Right renal cortex interstitium (tissue), 3 donors: ENCODE measurements around the gene XXYLT1. TPM values are rescaled to one million over a fixed set of nuclear protein-coding genes. Genes with fewer than 3 reads are reported as not detected.
"Not testable (repeated sequence)": the region's sequence is repeated elsewhere in the genome, so short reads cannot be mapped to it uniquely, and the experiment has no call there.

ENCODE experiments used
- DNase-seq, 3 donors: peaks; one replicate each; pipeline ENCODE4 v3.0.0-alpha.2; 2013; ENCODE audit warnings: low read depth in 3 of 3, low spot score in 2 of 3
- polyA plus RNA-seq, 3 donors: library from polyadenylated mRNA; unstranded; fragments of 120-200 nt; gene quantifications; one replicate each; pipeline ENCODE4 v1.2.1, GENCODE V29; 2013; ENCODE audit not compliant: insufficient read length in 3 of 3

Gene XXYLT1
- polyA plus RNA-seq, 3 donors: 29.7 to 32.4 (median 30.3) TPM

DNA sequence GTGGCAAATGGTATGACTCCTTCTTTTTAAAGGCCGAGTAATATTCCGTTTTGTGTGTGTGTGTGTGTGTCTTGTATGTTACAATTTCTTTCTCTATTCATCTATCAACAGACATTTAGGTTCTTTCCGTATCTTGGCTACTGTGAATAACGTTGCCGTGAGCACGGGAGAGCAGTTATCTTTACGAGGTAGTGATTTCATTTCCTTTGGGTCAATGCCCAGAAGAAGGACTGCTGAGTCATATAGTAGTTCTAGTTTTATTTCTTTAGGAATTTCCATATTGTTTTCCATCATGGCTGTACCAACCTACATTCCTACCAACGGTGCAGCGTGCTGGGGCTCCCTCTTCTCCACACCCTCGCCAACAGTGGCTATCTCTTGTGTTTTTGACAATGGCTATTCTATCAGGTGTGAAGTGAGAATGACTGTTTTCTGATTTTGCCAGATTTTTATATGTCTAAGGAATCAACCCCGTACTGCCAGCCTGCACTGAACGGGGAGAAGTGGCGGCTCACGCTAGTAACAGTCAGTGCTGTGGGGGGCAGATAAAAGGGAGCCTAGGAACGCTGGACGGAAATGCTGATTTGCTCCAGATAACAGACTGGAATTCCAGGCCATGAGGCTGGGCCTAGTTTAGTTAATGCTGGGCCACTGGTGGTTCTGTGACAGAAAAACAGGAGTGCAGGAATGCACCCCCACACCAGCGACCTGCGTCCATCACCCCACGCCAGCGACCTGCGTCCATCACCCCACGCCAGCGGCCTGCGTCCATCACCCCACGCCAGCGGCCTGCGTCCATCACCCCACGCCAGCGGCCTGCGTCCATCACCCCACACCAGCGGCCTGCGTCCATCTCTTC lies 168.1 kb downstream of the XXYLT1 start:
- DNase-seq: no peak

- no peak for DNase-seq
These were observed 168.9 kb downstream of the XXYLT1 start for GRCh38 chr3:195101927-195102608.

DNA sequence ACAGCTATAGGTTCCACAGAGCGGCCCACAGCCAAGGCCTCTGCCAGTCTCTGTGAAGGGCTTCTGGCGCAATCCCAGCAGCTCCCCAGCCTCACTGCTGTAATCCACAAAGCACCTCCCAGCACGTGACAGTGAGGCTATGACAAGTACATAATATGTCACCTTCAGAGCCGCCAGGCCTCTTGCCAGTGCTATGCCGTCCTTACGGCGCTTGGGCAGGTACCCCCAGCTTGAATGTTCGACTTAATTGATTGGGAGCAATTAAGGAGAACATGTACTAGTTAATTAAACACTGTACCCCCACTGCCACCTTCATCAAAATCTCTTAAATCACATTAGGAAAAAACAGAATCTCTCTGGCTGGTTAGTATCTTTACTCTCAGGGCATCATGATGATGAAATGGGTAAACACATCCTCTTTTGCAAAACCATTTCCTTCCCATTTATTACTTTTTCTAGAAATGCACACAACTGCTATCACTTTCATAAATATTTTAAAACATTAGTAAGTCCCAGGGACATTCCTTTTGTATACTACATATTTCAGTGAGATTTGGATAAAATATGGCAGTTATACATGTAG lies 169.9 kb downstream of the XXYLT1 start:
- DNase-seq: no peak

DNA sequence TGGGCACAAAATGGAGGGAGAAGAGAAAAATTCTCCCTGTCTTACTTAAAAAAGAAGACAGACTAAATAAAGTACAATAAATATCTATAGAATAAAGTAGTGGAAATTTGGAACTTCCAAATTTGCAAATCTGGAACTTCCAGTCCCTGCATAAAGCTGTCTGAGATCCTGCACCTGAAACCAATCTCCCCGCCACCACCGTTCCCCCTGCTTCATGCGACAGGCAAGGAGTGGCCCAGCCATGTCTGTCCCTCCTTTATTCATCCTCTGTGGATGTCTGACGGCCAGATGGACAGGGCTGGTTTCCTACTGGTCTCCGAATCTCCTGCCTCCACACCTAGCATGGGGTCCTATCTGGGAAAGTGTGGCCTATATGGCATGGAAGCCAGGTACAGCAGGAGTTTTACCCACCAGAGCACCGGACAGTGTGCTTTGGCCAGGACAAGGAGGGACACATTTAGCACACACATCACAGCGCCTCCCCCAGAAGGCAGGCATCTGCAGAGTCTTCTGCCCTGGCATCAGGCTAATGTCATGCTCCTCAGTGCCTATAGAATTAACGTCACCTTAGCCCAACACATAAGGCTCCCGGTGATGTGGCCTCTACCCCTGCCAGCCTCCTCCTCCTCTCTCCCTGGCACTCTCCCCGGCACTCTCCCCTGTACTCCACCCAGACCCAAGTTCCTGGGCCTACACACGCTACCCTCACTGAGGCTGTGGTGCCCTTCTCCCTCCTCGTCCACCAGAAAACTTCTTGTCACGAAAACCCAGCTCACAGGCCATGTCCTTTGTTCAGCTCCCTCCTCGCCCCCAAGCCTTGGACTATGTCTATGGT lies 170.8 kb downstream of the XXYLT1 start:
- DNase-seq: no peak

DNA sequence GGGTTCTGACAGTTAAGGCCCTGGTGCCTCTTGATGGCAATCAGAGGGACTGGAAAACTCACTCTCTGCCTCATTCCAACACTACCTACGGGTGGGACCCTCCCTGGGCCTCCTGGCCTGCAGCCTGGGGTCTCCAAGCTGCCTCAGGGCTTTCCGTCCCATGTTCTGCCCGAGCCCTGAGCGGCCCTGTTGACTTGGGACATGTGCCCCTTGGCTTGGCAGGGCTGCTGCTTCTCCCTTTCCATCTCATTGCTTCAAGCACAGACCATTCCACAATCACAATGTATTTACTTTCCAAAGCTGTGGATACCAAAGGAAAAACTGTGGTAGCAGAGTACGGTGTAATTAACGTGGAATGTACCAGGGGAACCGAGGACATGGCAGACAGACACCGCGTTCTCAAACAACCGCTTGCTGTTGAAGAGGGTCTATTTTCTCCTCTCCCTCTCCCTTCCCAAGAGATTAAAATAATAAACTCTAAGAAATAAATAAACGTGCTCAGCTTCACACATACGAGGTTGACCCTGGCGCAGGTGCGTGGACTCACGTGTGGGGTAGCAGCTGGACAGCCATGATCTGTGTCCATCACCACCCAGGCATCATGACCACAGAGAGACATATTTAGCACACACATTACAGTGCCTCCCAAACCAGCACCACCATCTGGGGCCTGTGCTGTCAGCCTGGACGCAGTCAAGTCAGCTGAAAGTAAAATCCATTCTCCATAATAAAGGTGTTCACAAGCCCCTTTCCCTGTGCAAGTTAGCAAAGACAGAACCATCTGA lies 172.0 kb downstream of the XXYLT1 start:
- no peak for DNase-seq

GRCh38 chr3:195097331-195098255 lies 173.4 kb downstream of the XXYLT1 start:
- no peak for DNase-seq

- no peak for DNase-seq
These were observed 174.3 kb downstream of the XXYLT1 start for GRCh38 chr3:195096484-195097330.

DNA sequence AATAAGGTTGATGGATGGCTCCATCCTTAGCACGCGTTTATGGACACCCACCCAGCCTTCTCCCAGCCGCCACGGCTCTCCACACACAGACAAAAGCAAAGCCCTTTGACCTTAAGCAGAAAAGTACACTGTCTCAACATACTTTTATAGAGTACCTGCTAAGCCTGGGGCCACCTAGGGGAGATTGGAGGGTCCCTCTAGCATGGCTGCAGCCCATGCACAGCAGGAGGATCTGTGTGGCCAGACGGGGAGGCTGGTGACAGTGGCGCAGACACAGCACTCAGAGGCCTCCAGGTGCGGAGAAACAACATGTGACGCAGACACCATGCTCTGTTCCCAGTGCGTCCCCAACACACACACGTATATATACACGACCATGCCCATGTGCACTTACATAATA lies 174.9 kb downstream of the XXYLT1 start:
- no peak for DNase-seq

GRCh38 chr3:195095704-195096036 lies 175.3 kb downstream of the XXYLT1 start:
- no peak for DNase-seq

DNA sequence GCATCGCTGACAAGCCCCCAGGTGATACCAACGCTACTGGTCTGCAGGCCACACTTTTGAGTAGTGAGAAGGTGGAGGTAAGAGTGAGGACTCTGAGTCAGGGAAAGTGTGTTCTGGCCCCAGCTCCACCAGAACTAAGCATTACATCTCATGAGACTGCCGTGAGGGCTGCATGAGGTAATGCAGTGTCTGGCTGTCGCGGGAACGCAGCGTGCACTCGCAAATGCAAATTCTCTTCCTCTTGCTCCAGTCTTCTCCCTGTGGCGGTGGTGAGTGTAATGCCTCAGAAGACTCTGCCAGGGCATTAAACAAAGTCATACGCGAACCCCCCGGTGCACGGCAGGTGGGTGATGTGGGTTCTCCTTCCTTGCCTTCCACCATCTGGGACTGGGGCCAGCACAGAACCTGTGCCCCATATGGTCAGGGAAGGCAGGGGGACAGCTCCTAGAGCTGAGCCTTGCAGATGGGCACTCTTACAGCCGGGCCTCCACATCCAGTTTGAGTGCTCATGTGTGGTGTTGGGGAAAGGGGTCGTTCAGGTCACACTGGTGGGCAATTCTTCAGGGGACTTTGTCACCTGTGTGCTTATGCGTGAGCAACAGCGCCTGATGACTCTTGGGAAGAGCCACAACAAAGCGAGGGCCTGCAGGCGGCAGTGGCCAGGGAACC lies 175.8 kb downstream of the XXYLT1 start:
- no peak for DNase-seq

- no peak for DNase-seq
These were observed 176.6 kb downstream of the XXYLT1 start for GRCh38 chr3:195094191-195094921.

- DNase-seq: no peak
These were observed 177.2 kb downstream of the XXYLT1 start for GRCh38 chr3:195093731-195094130.

- not testable (repeated sequence) for DNase-seq
These were observed 182.9 kb downstream of the XXYLT1 start for GRCh38 chr3:195087840-195088601.

DNA sequence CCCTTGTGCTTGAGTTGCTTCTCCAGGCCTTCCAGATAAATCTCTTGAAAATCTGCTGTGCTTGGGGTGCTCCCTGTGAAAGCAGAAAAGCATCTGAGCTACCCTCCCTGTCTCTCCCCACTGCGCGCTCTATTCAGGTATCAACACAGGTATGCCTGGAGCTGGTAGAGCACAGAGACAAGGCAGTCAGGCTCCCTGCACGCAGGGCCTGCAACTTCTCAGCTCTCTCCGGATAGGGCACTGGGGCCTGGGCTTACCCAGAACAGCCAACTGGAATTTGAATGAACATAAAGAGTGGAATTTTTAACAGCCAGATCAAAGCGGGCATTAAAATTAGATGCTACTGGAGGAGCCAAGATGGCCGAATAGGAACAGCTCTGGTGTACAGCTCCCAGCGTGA lies 183.6 kb downstream of the XXYLT1 start:
- no peak for DNase-seq

DNA sequence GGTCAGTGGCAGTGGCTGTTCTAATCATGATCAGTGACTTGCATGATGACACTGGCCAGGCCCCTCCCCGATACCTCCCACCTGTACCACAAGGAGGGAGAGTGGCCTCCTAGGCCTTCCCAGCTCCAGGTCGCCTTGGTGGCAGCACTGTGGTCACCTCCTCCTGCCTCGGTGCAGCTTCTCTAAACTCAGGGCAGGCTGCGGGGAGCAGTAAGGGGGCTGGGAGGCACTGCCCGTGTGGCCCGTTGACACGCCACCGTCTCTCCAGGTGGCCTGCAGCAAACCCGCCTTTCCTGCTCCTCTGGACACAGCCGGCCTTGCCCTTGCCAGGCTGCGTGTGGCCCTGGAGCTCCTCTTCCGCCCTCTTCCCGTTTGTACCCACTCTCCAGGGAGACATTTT lies 184.1 kb downstream of the XXYLT1 start:
- no peak for DNase-seq

DNA sequence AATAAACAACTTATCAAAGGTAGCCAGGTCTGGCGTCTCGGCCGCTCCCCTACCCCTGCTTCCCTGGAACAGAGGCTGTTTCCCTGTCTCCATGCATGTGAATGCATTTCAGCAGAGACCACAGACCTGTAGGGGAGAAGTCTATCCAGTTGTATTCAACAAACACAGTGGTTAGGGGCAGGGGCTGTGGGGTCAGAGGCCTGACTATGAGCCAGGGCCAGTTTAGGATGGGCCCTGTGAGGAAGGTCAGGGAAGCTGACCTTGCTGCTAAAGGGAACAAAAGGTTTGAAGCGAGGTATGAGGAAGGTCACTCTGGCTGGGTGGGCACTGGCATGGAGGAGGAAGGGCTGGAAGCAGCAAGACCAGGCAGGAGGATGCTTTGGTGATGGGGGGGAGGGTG lies 184.6 kb downstream of the XXYLT1 start:
- no peak for DNase-seq
